K562 (cell line): ENCODE data around the gene CDR2L. TPM values are rescaled to one million over a fixed set of nuclear protein-coding genes. Genes with fewer than 3 reads are reported as not detected.
A peak's percentile ranks its signal among the peaks of the same experiment; 100 is the strongest.

Experiments used
- ARID2 ChIP-seq: fragments of 450-650 bp; IDR thresholded peaks from 2 replicates; pipeline ENCODE4 v1.6.1; 2017; ENCODE audit warnings: antibody characterized with exemption, mild to moderate bottlenecking
- CTBP1 ChIP-seq: fragments of 450-650 bp; IDR thresholded peaks from 2 replicates; pipeline ENCODE4 v1.6.1; 2016; ENCODE audit warnings: borderline replicate concordance
- L3MBTL2 ChIP-seq: fragments of 450-650 bp; IDR thresholded peaks from 2 replicates; pipeline ENCODE4 v1.6.1; 2016; ENCODE audit warnings: mild to moderate bottlenecking, moderate library complexity
- MAZ ChIP-seq, 2 experiments: fragments of 450-650 bp in 1 of 2; sonication (generic) in 1 of 2; formaldehyde crosslinking; IDR thresholded peaks in 1 of 2; conservative IDR thresholded peaks in 1 of 2; 2 replicates each; pipeline versions ENCODE4 v1.4.0 to v1.5.0; 2020; ENCODE audit warnings: mild to moderate bottlenecking in 1 of 2, missing genetic modification reagents in 1 of 2
- OTX1 ChIP-seq: fragments of 450-650 bp; formaldehyde crosslinking; IDR thresholded peaks from 2 replicates; pipeline ENCODE4 v1.4.0; 2022; ENCODE audit warnings: mild to moderate bottlenecking
- RCOR1 ChIP-seq, 2 experiments: IDR thresholded peaks; 2 replicates each; pipeline ENCODE4 v1.6.1; 2012; ENCODE audit warnings: low read depth in 2 of 2, low read length in 2 of 2, borderline replicate concordance in 1 of 2, improper control_type of control experiment in 1 of 2
- SPI1 ChIP-seq: IDR thresholded peaks from 2 replicates; pipeline ENCODE4 v1.6.1; 2011; ENCODE audit warnings: low read depth, low read length, control low read depth, borderline replicate concordance
- TCF7L2 ChIP-seq: fragments of 150-350 bp; IDR thresholded peaks from 2 replicates; pipeline ENCODE4 v1.6.1; 2016; ENCODE audit warnings: low read depth, mild to moderate bottlenecking, low read length, moderate library complexity
- TEAD4 ChIP-seq, 2 experiments: sonication (generic) in 1 of 2; formaldehyde crosslinking in 1 of 2; IDR thresholded peaks; 2 replicates each; pipeline versions ENCODE4 v1.6.1 to v1.8.0; 2012 to 2022; ENCODE audit warnings: borderline replicate concordance in 1 of 2, inconsistent platforms in 1 of 2, low read length in 1 of 2, mild to moderate bottlenecking in 1 of 2, missing genetic modification reagents in 1 of 2
- polyA plus RNA-seq, 8 experiments: library from polyadenylated mRNA; depleted of rRNA in 4 of 8; stranded (reverse) in 5 of 8; unstranded in 3 of 8; fragments of >200 nt; fragmentation: Nextera tagmentation in 2 of 8; fragmentation: Illumina TruSeq in 1 of 8; extraction: Ambion mirVana in 2 of 8; extraction: Trizol in 1 of 8; gene quantifications; 2 replicates each; pipeline versions ENCODE4 v1.2.1 to v1.2.3, GENCODE V29; 2011 to 2014; ENCODE audit warnings: inconsistent platforms in 1 of 8, missing spikeins in 1 of 8
- total RNA-seq, 7 experiments: library from RNA; depleted of rRNA in 6 of 7; stranded (reverse); fragments of >200 nt in 6 of 7; fragmentation: Illumina TruSeq in 2 of 7; extraction: Trizol in 2 of 7; gene quantifications; 2 replicates each; pipeline versions ENCODE4 v1.2.1 to v1.2.3, GENCODE V29; 2011 to 2021; ENCODE audit warnings: low replicate concordance in 1 of 7
- TF ChIP-seq, protein P1 (sequence below), 3 experiments: IDR thresholded peaks in 2 of 3; conservative IDR thresholded peaks in 1 of 3; 2 replicates each; pipeline ENCODE4 v1.5.1; 2011 to 2012; ENCODE audit warnings: low read length in 3 of 3, mild to moderate bottlenecking in 3 of 3, control low read depth in 2 of 3, improper control_type of control experiment in 1 of 3, inconsistent platforms in 1 of 3, low read depth in 1 of 3, mixed read lengths in 1 of 3, moderate library complexity in 1 of 3; ENCODE audit not compliant: insufficient read depth in 2 of 3
- TF ChIP-seq, protein P2 (sequence below): sonication (generic); formaldehyde crosslinking; IDR thresholded peaks from 2 replicates; pipeline ENCODE4 v1.8.1; 2023; ENCODE audit warnings: mild to moderate bottlenecking, missing genetic modification reagents
- TF ChIP-seq, protein P3 (sequence below), 2 experiments: fragments of 450-650 bp; formaldehyde crosslinking in 1 of 2; IDR thresholded peaks; 2 replicates each; pipeline versions ENCODE4 v1.4.0 to v1.6.1; 2014 to 2020; ENCODE audit warnings: mild to moderate bottlenecking in 2 of 2, borderline replicate concordance in 1 of 2, low read depth in 1 of 2

Gene CDR2L
- total and polyA plus RNA-seq, 9 of the 15 experiments (the other 6 are each of a cell fraction or from before 2014, with no cell fraction given) = 2.7 to 16.0 (median 7.3) TPM

DNA sequence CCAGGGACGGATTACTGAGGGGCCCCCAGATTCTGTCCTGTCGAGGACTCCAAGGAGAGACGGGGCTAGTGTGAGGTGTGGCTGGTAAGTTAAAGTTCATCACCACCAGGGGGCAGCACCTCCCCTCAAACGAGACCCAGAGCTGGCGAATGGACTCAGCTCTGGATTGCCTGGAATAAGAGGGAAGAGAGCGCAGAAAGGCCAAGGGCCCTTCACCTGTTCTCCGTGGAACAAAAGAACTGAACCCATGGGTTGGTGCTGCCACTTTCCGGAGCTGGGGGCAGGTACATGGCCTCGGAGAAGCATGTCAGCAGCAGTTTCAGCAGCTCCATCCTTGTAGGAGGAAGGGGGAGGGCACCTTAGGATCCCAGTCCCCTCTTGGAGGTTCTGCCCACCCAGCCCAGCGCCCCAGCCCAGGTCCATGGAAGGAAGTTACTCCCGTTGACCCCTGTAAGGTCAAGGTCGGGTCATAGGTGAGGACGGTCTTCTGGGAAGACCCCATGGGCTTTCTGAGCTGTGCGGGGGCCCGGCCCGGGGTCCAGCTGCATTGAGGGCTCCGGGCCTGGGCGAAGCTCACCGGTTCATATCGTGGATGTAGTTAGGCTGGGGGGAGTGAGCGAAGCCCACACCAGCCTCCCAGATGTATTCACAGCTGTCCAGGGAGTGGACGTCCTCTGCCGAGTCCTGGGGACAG, 25.6 kb upstream of the CDR2L start (continued):
- 0 out of 2 replicates have a peak, but pooled peaks have one; percentile 8 for TF ChIP-seq TEAD4 (IDR thresholded peaks at IDR 0.05; ENCODE audit: low read length)
- no peak for TF ChIP-seq TEAD4 (CRISPR knock-in tag; IDR thresholded peaks at IDR 0.05; ENCODE audit: borderline replicate concordance)
- no peak for TF ChIP-seq SPI1
- TF ChIP-seq MAZ (CRISPR knock-in tag; conservative IDR thresholded peaks at IDR 0.05 in 1 of 2, IDR thresholded peaks at IDR 0.05 in 1 of 2) = peak in 1 of 2 experiments; percentile 33; a peak in 1 of 4 replicates
- TF ChIP-seq OTX1 (CRISPR knock-in tag) = no peak
- TF ChIP-seq, protein P1, sequence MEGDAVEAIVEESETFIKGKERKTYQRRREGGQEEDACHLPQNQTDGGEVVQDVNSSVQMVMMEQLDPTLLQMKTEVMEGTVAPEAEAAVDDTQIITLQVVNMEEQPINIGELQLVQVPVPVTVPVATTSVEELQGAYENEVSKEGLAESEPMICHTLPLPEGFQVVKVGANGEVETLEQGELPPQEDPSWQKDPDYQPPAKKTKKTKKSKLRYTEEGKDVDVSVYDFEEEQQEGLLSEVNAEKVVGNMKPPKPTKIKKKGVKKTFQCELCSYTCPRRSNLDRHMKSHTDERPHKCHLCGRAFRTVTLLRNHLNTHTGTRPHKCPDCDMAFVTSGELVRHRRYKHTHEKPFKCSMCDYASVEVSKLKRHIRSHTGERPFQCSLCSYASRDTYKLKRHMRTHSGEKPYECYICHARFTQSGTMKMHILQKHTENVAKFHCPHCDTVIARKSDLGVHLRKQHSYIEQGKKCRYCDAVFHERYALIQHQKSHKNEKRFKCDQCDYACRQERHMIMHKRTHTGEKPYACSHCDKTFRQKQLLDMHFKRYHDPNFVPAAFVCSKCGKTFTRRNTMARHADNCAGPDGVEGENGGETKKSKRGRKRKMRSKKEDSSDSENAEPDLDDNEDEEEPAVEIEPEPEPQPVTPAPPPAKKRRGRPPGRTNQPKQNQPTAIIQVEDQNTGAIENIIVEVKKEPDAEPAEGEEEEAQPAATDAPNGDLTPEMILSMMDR (IDR thresholded peaks at IDR 0.05 in 2 of 3, conservative IDR thresholded peaks at IDR 0.05 in 1 of 3; ENCODE audit: insufficient read depth in 2 of 3, low read depth in 1 of 3, low read length in 3 of 3) = peak; percentile 74 to 85 (median 84)
- no peak for TF ChIP-seq TCF7L2
- TF ChIP-seq, protein P2, sequence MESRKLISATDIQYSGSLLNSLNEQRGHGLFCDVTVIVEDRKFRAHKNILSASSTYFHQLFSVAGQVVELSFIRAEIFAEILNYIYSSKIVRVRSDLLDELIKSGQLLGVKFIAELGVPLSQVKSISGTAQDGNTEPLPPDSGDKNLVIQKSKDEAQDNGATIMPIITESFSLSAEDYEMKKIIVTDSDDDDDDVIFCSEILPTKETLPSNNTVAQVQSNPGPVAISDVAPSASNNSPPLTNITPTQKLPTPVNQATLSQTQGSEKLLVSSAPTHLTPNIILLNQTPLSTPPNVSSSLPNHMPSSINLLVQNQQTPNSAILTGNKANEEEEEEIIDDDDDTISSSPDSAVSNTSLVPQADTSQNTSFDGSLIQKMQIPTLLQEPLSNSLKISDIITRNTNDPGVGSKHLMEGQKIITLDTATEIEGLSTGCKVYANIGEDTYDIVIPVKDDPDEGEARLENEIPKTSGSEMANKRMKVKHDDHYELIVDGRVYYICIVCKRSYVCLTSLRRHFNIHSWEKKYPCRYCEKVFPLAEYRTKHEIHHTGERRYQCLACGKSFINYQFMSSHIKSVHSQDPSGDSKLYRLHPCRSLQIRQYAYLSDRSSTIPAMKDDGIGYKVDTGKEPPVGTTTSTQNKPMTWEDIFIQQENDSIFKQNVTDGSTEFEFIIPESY (CRISPR knock-in tag) = peak; percentile 35; the same call in 1 of the 2 replicates
- TF ChIP-seq RCOR1 (IDR thresholded peaks at IDR 0.05; ENCODE audit: borderline replicate concordance in 1 of 2, low read depth in 2 of 2, low read length in 2 of 2) = 0 out of 4 replicates have a peak, but pooled peaks of 1 of the 2 experiments have one; percentile 10
- peak; percentile 94 for TF ChIP-seq ARID2
- TF ChIP-seq L3MBTL2 = peak; percentile 23; the same call in 1 of the 2 replicates
- TF ChIP-seq CTBP1 = peak; percentile 76
- TF ChIP-seq, protein P3, sequence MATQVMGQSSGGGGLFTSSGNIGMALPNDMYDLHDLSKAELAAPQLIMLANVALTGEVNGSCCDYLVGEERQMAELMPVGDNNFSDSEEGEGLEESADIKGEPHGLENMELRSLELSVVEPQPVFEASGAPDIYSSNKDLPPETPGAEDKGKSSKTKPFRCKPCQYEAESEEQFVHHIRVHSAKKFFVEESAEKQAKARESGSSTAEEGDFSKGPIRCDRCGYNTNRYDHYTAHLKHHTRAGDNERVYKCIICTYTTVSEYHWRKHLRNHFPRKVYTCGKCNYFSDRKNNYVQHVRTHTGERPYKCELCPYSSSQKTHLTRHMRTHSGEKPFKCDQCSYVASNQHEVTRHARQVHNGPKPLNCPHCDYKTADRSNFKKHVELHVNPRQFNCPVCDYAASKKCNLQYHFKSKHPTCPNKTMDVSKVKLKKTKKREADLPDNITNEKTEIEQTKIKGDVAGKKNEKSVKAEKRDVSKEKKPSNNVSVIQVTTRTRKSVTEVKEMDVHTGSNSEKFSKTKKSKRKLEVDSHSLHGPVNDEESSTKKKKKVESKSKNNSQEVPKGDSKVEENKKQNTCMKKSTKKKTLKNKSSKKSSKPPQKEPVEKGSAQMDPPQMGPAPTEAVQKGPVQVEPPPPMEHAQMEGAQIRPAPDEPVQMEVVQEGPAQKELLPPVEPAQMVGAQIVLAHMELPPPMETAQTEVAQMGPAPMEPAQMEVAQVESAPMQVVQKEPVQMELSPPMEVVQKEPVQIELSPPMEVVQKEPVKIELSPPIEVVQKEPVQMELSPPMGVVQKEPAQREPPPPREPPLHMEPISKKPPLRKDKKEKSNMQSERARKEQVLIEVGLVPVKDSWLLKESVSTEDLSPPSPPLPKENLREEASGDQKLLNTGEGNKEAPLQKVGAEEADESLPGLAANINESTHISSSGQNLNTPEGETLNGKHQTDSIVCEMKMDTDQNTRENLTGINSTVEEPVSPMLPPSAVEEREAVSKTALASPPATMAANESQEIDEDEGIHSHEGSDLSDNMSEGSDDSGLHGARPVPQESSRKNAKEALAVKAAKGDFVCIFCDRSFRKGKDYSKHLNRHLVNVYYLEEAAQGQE (IDR thresholded peaks at IDR 0.05; ENCODE audit: borderline replicate concordance) = peak; percentile 93
- TF ChIP-seq, protein P3 (CRISPR knock-in tag; IDR thresholded peaks at IDR 0.05; ENCODE audit: low read depth) = no peak
